DMS 273 (cell line): ENCODE data around the gene TMEM187.

Experiments
- DNase-seq: peaks from one replicate; lab custom pipeline; 2025; ENCODE audit not compliant: unreplicated experiment; lab: John Stamatoyannopoulos, UW

TMEM187 gene

GRCh38 chrX:154019061-154019621 lies 46.6 kb downstream of the TMEM187 start:
- no peak for DNase-seq

- peak; percentile 84 for DNase-seq
Observed at GRCh38 chrX:154019633-154020528, 47.3 kb downstream of the TMEM187 start, which contains the start of gene IRAK1. IRAK1 (minus strand) TSS chrX:154019902; CDS start chrX:154019812, 90 bp downstream.

- no peak for DNase-seq
Observed at GRCh38 chrX:154020536-154021115, 48.1 kb downstream of the TMEM187 start.

- no peak for DNase-seq
Observed at GRCh38 chrX:154021131-154021611, 48.6 kb downstream of the TMEM187 start.

DNA sequence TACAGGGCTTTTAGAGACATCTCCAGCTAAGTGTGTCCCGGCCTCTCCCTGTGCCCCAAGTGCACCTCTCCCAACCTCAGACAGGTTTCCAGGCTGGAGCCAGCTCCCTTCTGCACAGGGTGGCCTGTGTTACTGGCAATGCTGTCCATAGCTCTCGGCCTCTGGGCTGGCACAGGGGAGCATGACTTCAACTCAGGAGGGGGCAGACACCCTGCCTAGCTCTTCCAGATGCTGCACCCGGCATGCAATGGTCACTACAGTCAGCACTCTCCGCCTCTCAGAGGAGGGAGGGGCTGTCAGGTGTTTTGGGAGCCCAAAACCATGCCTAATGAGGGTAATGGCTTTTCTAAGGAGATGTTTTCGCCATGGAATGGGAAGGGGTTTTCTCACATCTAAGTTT lies 49.6 kb downstream of the TMEM187 start:
- peak; percentile 31 for DNase-seq

GRCh38 chrX:154023276-154024000 lies 50.9 kb downstream of the TMEM187 start:
- DNase-seq: no peak

DNA sequence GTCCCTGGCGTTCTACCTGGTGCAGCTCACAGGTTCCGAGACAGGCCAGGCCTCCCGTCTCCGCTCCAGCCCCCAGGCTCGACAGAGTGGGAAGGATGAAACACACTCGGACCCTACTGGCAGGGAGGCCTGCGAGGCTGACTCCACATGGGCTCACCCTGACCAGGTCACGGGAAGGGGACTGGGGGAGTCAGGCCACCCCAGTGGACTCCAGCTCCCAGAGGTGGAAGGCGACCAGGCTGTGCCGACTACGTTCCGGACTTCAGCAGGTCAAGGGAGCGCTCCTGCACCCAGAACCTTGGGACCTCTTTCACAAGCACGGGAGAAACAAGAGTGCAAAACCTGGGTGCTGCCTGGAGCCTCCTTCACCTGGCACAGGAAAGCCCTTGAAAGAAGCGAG lies 51.7 kb downstream of the TMEM187 start:
- DNase-seq: no peak

DNA sequence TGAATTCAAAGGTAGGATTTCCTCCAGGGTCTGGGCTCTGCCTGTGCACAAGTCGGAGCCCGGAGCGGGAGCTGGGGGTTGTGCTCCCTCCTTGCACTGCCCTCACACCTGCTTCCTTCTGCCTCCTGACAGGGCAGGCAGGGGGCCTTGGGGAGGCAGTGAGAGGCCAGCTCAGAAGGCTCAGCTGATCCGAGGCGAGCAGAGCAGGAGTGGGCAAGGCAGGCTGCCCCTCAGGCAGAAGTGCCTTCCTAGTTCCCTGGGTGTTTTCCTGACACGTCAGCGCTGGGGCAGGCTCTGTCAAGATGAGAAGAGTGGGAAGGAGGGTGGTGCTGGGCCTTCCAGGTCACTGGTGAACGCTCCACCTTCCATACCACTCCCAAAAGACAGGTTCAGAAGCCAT lies 52.7 kb downstream of the TMEM187 start:
- no peak for DNase-seq

GRCh38 chrX:154026136-154027021 lies 53.8 kb downstream of the TMEM187 start:
- no peak for DNase-seq

GRCh38 chrX:154027022-154027402 lies 54.5 kb downstream of the TMEM187 start:
- no peak for DNase-seq

DNA sequence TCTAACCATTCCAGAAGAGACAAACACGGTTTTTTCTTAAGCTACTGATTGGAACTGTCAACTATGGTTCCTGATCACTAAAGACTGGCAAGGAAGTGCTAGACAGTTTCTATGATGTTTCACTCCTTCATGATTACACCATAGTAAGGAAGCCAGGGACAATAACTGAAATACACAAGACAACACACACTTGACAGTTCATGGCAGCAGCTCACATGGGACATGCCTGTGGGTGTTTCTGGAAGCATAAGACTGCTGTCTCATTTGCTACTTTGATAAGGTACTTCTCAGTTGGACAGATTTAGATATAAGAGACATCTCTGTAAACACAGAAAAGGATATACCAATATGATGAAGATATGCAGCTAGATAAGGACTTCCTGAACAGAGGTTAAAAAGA lies 55.4 kb downstream of the TMEM187 start:
- DNase-seq: no peak

DNA sequence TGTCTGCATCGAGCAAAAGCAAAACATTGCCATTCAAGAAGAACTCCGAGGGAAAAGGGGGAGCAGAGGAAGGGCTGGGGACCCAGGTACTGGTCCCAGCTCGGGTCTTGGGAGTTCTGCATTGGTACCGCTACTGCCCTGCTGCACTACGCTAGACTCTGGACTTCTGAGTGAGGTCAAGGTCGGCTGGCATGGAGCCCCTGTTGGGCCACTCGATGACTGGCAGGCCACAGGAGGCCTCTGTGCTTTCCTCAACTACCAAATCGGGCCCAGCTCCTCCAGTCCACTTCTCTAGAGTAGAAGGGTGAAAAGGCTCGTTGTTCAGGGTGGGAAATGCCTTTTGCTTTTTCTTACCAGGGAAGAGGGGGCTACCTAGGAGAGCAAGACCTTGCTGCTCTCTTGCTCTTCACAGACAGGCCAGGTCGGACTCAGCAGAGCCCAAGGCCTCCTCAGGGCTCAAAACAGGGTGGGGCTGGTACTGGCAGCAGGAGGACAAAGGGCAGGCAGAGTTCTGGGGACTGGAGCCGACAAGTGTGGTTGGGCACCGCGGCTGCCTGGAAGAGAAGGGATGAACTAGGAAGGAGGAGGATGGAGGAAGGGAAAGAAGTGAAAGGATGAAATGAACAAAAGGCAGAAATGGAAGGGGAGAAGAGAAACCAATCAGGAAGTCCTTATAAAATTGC lies 56.1 kb downstream of the TMEM187 start:
- DNase-seq: no peak

- no peak for DNase-seq
Observed at GRCh38 chrX:154029439-154029838, 56.9 kb downstream of the TMEM187 start.

- DNase-seq: no peak
Observed at GRCh38 chrX:154030266-154030665, 57.7 kb downstream of the TMEM187 start.

DNA sequence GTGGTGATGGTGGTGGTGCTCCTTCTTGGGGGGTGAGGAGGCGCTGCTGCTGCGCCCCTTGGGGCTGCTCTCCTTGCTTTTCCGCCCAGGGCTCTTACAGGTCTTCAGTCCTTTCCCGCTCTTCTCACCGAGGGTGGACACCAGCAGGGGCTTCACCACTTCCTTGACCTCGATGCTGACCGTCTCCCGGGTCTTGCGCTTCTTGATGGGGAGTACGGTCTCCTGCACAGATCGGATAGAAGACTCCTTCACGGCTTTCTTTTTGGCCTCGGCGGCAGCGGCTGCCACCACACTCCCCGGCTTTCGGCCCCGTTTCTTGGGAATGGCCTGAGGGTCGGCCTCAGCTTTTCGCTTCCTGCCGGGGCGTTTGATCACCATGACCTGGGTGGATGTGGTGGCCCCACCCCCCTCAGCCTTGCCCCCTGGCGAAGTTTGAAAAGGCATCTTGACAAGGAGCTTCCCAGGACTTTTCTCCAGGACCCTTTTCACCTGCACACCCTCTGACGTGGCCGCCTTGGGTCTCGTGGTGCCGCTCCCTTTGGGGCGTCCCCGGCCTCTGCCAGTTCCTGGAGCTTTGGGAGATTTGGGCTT lies 58.3 kb downstream of the TMEM187 start:
- no peak for DNase-seq

- DNase-seq: no peak
Observed at GRCh38 chrX:154032160-154032559, 59.6 kb downstream of the TMEM187 start.

DNA sequence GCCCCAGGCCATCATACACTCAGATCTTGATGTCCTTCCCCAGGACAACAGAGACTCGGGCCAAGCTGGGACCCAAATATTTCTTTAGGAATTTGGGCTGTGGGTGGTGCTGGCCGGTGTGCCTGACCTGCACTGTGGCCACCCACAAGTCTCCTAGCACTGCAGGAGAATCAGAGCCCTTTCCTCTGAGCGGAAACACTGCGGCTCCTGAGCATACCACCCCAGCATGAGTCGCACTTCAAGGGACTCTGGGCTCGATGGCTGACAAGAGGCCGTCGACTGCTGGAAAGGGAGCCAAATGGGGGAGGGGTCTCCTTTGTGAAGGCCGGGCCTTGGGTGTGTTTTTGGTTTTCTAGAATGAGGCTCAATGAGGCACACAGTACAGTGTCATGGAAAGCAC lies 60.1 kb downstream of the TMEM187 start:
- DNase-seq: no peak
